BLaER1 (cell line): ENCODE measurements around the gene ZSCAN5A.
"Not testable (repeated sequence)": the region's sequence is repeated elsewhere in the genome, so short reads cannot be mapped to it uniquely, and the experiment has no call there.

Experiments
- H3K27ac ChIP-seq: shearing (Covaris generic); formaldehyde crosslinking; 2 replicates; pipeline ENCODE4 v1.8.1; 2022
- H3K27me3 ChIP-seq: shearing (Covaris generic); formaldehyde crosslinking; 2 replicates; pipeline ENCODE4 v1.8.1; 2022
- H3K36me3 ChIP-seq: shearing (Covaris generic); formaldehyde crosslinking; 2 replicates; pipeline ENCODE4 v1.8.1; 2022
- H3K4me1 ChIP-seq: shearing (Covaris generic); formaldehyde crosslinking; 2 replicates; pipeline ENCODE4 v1.8.1; 2022
- H3K4me2 ChIP-seq: shearing (Covaris generic); formaldehyde crosslinking; 2 replicates; pipeline ENCODE4 v1.8.1; 2022
- H3K4me3 ChIP-seq: shearing (Covaris generic); formaldehyde crosslinking; 2 replicates; pipeline ENCODE4 v1.8.1; 2022
- H3K9ac ChIP-seq: shearing (Covaris generic); formaldehyde crosslinking; 2 replicates; pipeline ENCODE4 v1.8.1; 2022
- H3K9me3 ChIP-seq: shearing (Covaris generic); formaldehyde crosslinking; 2 replicates; pipeline ENCODE4 v1.8.1; 2022
- H4K20me1 ChIP-seq: shearing (Covaris generic); formaldehyde crosslinking; 2 replicates; pipeline ENCODE4 v1.8.1; 2022
- Cebpa-rat ChIP-seq: shearing (Covaris generic); IDR thresholded peaks from 2 replicates; pipeline ENCODE4 v1.8.1; 2022

The ZSCAN5A gene

DNA sequence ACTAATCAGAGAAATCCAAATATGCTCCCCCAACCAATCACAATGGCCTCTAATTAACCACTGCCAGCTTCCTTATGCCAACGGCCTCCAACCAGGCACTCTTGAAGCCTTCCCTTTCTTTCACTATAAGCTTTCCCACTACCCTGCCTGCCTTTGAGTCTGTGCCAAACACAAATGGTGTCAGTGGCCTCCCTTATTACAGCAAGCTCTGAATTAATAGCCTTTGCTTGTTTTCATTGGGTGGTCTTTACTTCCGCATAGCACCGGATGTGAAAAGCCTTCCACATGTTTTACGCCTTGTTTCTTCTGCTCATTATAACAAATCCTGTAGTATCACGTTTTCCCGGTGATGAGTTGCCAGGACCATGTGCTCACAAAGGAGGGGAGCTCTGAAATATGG lies 43.5 kb downstream of the ZSCAN5A start:
- H3K36me3 ChIP-seq, result no peaks in the 10 kb centered on the region
- H3K4me3 ChIP-seq, result no peak overlapping the region
- H3K4me2 ChIP-seq, result no peak overlapping the region
- no peaks in the 10 kb centered on the region for H3K4me1 ChIP-seq
- no peaks in the 10 kb centered on the region for H3K27me3 ChIP-seq
- TF ChIP-seq Cebpa-rat, result no peak
- no peaks in the 10 kb centered on the region for H4K20me1 ChIP-seq
- H3K27ac ChIP-seq, result no peak overlapping the region
- no peaks in the 10 kb centered on the region for H3K9me3 ChIP-seq
- H3K9ac ChIP-seq, result no peak overlapping the region

DNA sequence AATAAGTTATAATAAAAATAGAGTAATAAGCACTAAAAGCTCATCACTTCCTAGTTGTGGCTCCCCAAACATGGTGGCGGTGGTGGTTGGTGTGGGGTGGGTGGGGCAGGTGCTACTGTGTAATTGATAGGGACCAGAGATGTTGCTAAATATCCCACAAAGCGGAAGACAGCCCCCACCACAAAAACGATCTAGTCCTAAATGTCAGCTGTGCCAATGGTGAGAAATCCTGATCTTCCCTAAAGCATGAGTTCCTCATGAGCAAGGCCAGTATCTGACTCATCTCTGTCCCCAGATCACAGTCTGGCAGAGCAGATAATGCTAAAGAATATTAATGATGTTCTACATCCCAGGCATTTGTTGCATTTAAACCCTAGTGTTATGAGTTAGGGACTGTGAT lies 44.0 kb downstream of the ZSCAN5A start:
- H3K27ac ChIP-seq, result no peak overlapping the region
- TF ChIP-seq Cebpa-rat, result no peak
- H3K4me2 ChIP-seq, result no peak overlapping the region
- no peaks in the 10 kb centered on the region for H4K20me1 ChIP-seq
- no peaks in the 10 kb centered on the region for H3K27me3 ChIP-seq
- no peaks in the 10 kb centered on the region for H3K9me3 ChIP-seq
- H3K4me3 ChIP-seq, result no peak overlapping the region
- no peak overlapping the region for H3K9ac ChIP-seq
- H3K4me1 ChIP-seq, result no peaks in the 10 kb centered on the region
- H3K36me3 ChIP-seq, result no peaks in the 10 kb centered on the region

DNA sequence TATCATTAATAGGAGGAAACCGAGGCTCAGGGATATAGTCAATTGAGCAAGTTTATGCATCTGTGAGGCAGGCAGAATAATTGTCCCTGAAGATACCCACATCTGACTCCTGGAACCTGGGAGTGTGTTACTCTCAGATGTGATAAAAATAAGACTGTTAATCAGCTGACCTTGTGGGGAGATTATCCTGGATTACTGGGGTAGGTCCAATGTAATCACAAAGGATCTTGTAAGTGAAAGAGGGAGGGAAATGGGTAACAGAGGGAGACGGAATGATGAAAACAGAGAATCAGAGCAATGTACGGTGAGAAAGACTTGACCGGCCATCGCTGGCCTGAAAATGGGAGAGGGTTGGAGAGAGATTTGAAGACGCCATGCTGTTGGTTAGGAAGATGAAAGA lies 45.3 kb downstream of the ZSCAN5A start:
- no peak overlapping the region for H3K27ac ChIP-seq
- no peaks in the 10 kb centered on the region for H3K9me3 ChIP-seq
- H4K20me1 ChIP-seq, result no peaks in the 10 kb centered on the region
- TF ChIP-seq Cebpa-rat, result no peak
- H3K27me3 ChIP-seq, result no peaks in the 10 kb centered on the region
- H3K4me1 ChIP-seq, result no peaks in the 10 kb centered on the region
- no peak overlapping the region for H3K9ac ChIP-seq
- no peak overlapping the region for H3K4me2 ChIP-seq
- no peak overlapping the region for H3K4me3 ChIP-seq
- H3K36me3 ChIP-seq, result no peaks in the 10 kb centered on the region

DNA sequence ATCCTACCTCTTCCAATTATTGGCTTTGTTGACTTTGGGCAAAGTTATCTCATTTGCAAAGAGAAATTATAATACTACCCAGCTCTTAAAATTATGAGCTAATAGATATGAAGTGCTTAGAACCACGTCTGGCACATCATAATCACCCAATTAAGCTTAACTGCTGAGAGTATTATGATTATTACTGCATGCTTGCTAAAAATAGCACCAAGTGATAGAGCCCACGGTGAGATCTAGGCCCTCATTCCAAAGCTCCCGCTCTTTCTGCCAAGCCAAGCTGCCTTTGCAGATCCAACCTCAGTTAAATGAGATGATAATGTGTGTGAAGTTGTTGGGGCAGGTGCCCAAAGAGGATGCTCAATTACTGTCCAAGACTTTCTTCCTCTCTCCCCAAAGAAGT lies 48.6 kb downstream of the ZSCAN5A start:
- H4K20me1 ChIP-seq, result no peaks in the 10 kb centered on the region
- no peaks in the 10 kb centered on the region for H3K4me1 ChIP-seq
- H3K9me3 ChIP-seq, result no peaks in the 10 kb centered on the region
- H3K36me3 ChIP-seq, result no peaks in the 10 kb centered on the region
- no peak overlapping the region for H3K4me3 ChIP-seq
- H3K27ac ChIP-seq, result no peak overlapping the region
- no peak overlapping the region for H3K4me2 ChIP-seq
- TF ChIP-seq Cebpa-rat, result no peak
- H3K27me3 ChIP-seq, result no peaks in the 10 kb centered on the region
- H3K9ac ChIP-seq, result no peak overlapping the region

DNA sequence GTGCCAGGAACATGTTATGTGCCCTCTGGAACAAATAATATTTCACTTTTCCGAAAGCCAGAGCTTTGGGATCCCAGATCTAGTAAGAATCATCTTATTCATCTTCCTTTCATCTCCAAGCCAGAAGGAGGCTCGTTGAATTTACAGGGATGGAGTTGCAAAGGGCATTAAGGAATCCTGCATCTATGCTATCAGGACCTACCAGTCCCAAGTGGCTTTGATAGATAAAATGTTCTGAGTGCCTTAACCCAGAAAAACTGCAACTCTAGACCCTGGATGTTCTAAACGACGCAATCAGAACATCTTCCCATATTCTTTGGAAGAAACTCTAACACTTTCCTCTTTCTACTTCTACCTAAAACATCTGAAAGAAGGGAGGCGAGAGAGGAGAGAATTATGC lies 51.3 kb downstream of the ZSCAN5A start:
- TF ChIP-seq Cebpa-rat, result no peak
- no peaks in the 10 kb centered on the region for H4K20me1 ChIP-seq
- no peak overlapping the region for H3K27ac ChIP-seq
- no peaks in the 10 kb centered on the region for H3K9me3 ChIP-seq
- no peak overlapping the region for H3K4me2 ChIP-seq
- H3K36me3 ChIP-seq, result no peaks in the 10 kb centered on the region
- no peaks in the 10 kb centered on the region for H3K4me1 ChIP-seq
- H3K4me3 ChIP-seq, result no peak overlapping the region
- H3K9ac ChIP-seq, result no peak overlapping the region
- no peaks in the 10 kb centered on the region for H3K27me3 ChIP-seq

DNA sequence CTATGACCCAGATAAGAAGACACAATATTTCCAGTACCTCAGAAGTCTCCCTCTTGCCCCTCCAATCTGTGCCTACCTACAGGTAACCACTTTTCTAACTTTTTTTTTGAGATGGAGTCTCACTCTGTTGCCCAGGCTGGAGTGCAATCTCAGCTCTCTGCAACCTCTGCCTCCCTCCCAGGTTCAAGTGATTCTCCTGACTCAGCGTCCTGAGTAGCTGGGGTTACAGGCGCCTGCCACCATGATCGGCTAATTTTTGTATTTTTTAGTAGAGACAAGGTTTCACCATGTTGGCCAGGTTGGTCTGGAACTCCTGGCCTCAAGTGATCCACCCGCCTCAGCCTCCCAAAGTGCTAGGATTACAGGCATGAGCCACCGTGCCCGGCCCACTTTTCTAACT lies 52.7 kb downstream of the ZSCAN5A start:
- H3K4me2 ChIP-seq, H3K4me1 ChIP-seq, H3K4me3 ChIP-seq, H3K27ac ChIP-seq, H3K36me3 ChIP-seq, H3K27me3 ChIP-seq, H3K9ac ChIP-seq, H4K20me1 ChIP-seq, H3K9me3 ChIP-seq: not testable (repeated sequence)

DNA sequence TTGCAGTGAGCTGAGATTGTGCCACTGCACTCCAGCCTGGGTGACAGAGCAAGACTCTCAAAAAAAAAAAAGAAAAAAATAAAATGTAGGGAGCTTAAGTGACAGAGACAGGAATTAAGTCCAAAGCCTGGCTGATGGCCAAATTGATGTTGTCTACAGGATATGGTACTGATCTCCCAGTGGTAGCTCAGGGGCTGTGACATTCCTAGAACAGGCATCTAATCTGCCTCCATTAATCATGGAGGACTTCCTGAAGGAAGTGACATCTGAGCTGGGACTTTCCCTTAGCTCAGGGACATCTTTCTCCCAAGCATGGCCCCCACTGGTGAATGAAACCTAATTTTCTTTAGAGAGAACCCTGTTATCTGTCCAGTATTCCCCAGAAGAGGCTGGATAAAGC lies 53.5 kb downstream of the ZSCAN5A start:
- Histone ChIP-seq H3K4me1 (no peaks in the 10 kb centered on the region), H3K27me3 (no peaks in the 10 kb centered on the region), H3K4me2 (no peak overlapping the region), H3K36me3 (no peaks in the 10 kb centered on the region), H3K4me3 (no peak overlapping the region), H3K27ac (no peak overlapping the region), H4K20me1 (no peaks in the 10 kb centered on the region), H3K9ac (no peak overlapping the region), H3K9me3 (no peaks in the 10 kb centered on the region)
- TF ChIP-seq Cebpa-rat, result no peak

DNA sequence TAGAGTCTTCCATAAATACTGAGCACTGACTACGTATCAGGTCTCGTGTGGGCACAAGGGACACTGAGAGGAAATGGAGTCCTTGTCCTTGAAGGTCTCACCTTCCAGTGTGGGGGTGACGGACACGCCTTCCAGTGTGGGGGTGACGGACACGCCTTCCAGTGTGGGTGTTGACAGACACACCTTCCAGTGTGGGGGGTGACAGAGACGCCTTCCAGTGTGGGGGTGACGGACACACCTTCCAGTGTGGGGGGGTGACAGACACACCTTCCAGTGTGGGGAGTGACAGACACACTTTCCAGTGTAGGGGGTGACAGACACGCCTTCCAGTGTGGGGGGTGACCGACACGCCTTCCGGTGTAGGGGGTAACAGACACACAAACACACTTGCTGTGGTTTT lies 56.4 kb downstream of the ZSCAN5A start:
- Histone ChIP-seq H3K4me2 (no peak overlapping the region), H3K4me3 (no peak overlapping the region), H3K27ac (no peak overlapping the region), H4K20me1 (no peaks in the 10 kb centered on the region), H3K9ac (no peak overlapping the region), H3K9me3 (no peaks in the 10 kb centered on the region), H3K36me3 (no peaks in the 10 kb centered on the region), H3K4me1 (no peaks in the 10 kb centered on the region), H3K27me3 (no peaks in the 10 kb centered on the region)
- TF ChIP-seq Cebpa-rat, result no peak

DNA sequence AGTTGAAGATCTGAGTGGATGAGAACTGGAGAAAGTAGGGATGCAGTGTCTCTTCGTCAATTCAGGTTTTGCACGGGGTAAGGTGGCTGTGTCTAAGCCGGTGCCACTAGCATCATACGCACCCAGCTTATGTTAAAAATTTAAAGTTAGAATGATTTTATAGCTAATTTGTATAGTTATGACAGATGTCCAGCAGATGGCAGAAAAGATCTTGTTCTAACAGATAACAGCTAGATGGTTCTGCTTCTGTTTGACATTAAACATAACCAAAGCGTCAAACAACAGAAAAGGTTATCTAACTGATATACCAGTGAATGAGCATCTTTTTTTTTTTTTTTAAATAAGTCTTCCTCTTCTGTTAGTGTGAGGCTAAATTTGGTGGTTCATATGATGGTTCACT lies 60.9 kb downstream of the ZSCAN5A start:
- Histone ChIP-seq H3K9ac (no peak overlapping the region), H3K4me3 (no peak overlapping the region)

DNA sequence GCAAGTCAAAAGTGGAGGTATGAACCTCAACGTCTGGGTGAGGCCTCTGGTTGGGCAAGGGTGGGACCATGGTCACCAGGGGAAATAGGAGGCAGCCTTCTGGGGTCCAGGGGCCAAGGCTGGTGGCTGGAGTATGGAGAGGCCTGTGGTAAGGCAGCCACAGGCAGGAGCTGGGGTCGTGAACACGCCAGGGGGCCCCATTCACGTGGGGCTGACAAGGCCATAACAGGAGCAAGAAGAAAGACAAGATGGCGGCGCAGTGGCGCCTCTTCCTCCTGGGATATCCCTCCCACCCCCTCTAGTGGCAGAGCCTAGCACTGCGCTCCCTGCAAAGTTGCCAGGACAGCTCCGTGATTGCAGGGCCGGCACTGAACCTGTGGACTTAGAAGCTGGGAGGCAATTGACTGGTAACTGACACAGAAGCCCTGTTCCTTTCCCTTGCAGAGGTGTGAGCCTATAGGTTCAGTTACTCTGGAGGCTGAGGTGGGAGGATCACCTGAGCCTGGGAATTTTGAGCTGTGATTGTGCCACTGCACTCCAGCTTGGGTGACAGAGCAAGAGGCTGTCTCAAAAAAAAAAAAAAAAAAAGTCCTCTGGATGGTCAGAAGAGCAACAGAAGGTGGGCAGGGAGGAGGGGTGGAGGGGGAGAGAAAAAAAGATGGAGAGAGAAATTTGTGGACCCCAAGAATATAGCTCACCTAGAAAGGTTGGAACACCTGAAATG lies 61.8 kb downstream of the ZSCAN5A start:
- Histone ChIP-seq H4K20me1 (no peaks in the 10 kb centered on the region), H3K9ac (no peak overlapping the region), H3K27me3 (no peaks in the 10 kb centered on the region), H3K9me3 (no peaks in the 10 kb centered on the region), H3K4me1 (no peaks in the 10 kb centered on the region), H3K4me3 (no peak overlapping the region), H3K27ac (no peak overlapping the region), H3K4me2 (no peak overlapping the region), H3K36me3 (no peaks in the 10 kb centered on the region)
- no peak for TF ChIP-seq Cebpa-rat

More for the DNA sequence above, 60.9 kb downstream of the ZSCAN5A start:
- no peaks in the 10 kb centered on the region for H3K27me3 ChIP-seq
- no peak for TF ChIP-seq Cebpa-rat
- no peaks in the 10 kb centered on the region for H3K9me3 ChIP-seq
- H3K27ac ChIP-seq, result no peak overlapping the region
- H3K4me2 ChIP-seq, result no peak overlapping the region
- H3K36me3 ChIP-seq, result no peaks in the 10 kb centered on the region
- no peaks in the 10 kb centered on the region for H4K20me1 ChIP-seq
- no peaks in the 10 kb centered on the region for H3K4me1 ChIP-seq

DNA sequence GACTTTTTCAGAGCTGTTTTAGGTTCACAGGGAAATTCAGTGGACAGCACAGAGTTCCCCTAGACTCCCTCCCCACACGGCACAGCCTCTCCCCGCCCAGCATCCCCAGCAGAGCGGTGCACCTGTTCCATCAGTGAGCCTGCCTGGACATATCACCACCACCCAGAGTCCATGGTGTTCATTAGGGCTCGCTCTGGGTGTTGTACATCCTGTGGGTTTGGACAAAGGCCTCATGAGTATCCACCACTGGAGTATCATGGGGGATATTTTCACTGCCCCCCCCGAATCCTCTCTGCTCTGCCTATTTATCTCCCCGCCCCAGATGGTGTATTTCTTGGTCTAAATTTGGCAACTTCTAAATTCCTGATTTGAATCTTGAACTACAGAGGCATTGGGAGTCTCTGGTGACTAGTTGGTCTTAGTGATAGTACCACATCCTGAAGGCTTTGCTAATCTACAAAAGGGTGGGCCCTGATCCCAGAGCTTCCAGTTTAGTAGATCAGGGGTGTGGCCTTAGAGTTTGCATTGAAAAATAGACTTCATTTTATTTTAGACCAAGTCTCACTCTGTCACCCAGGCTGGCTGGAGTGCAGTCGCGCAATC lies 65.8 kb downstream of the ZSCAN5A start:
- not testable (repeated sequence) for H3K27ac ChIP-seq, H3K4me1 ChIP-seq, H3K27me3 ChIP-seq, H3K36me3 ChIP-seq, H3K9me3 ChIP-seq, H4K20me1 ChIP-seq, H3K4me2 ChIP-seq, H3K4me3 ChIP-seq, H3K9ac ChIP-seq

DNA sequence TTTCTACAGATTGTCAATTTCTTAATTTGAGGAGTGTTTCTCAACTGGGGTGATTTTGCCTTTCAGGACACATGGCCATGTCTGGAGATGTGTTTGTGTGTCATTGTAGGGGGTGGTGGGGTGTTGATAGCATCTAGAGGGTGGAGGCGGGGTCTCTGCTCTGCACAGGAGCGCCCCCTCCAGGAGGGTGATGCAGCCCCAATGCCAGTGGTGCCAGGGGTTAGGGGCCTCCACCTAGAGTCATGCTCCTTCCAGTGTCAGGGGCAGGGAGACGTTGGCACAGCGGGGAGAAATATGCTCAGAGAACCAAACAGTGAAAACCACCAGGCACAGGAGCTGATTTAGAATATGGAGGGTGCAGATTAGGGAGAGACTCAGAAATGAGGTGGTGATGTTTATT lies 68.9 kb downstream of the ZSCAN5A start:
- H3K36me3 ChIP-seq, H3K9ac ChIP-seq, H3K9me3 ChIP-seq, H3K27me3 ChIP-seq, H4K20me1 ChIP-seq, H3K4me3 ChIP-seq, H3K4me1 ChIP-seq, H3K4me2 ChIP-seq, H3K27ac ChIP-seq: not testable (repeated sequence)
